Stomach (tissue), 4 donors: ENCODE results near the gene RBKS.

Source experiments
- EP300 ChIP-seq: sonication (generic); formaldehyde crosslinking; IDR thresholded peaks from one replicate; pipeline ENCODE4 v1.6.1; 2017; ENCODE audit warnings: antibody characterized with exemption
- POLR2A ChIP-seq, 4 donors: fragments of 450-650 bp; IDR thresholded peaks; one replicate each; pipeline ENCODE4 v1.6.1; 2016; ENCODE audit warnings: antibody characterized with exemption in 4 of 4, control low read depth in 2 of 4, mild to moderate bottlenecking in 1 of 4, moderate library complexity in 1 of 4
- POLR2AphosphoS5 ChIP-seq, 3 donors: sonication (generic); formaldehyde crosslinking; IDR thresholded peaks; one replicate each; pipeline ENCODE4 v1.6.1; 2016; ENCODE audit warnings: antibody characterized with exemption in 3 of 3
- TF ChIP-seq, protein P1 (sequence below), 7 experiments: fragments of 450-650 bp in 4 of 7; fragments of 200-600 bp in 3 of 7; sonication (generic) in 3 of 7; IDR thresholded peaks; one replicate each; pipeline ENCODE4 v1.5.1; 2016 to 2019; ENCODE audit warnings: antibody characterized with exemption in 7 of 7, control low read depth in 2 of 7, mild to moderate bottlenecking in 1 of 7

DNA sequence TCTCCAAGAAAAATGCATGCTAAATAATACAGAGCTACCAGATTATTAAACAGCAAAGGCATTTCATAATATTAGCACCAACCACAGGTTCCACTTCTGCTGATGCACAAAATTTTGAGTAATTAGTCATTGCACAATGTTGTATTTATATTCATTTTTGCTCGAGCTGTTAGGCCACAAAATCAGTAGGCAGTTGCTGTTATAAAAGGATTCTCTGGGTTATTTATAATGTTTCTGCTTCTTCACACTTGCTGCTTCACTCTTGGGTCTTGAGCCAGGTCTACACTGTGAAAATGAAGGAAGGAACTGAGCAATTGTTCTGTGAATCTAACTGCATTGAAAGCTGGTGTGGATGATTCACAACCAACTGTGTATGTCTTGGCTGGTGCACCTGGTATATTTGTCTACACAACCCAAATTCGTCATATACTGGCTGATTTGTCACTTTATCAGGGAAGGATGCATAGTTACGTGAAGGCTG, 80.4 kb downstream of the RBKS start:
- TF ChIP-seq POLR2A (IDR thresholded peaks at IDR 0.05) (no peak), POLR2AphosphoS5 (IDR thresholded peaks at IDR 0.05) (peak in 1 of 3 donors; percentile 16), EP300 (no peak)
- TF ChIP-seq, protein P1, sequence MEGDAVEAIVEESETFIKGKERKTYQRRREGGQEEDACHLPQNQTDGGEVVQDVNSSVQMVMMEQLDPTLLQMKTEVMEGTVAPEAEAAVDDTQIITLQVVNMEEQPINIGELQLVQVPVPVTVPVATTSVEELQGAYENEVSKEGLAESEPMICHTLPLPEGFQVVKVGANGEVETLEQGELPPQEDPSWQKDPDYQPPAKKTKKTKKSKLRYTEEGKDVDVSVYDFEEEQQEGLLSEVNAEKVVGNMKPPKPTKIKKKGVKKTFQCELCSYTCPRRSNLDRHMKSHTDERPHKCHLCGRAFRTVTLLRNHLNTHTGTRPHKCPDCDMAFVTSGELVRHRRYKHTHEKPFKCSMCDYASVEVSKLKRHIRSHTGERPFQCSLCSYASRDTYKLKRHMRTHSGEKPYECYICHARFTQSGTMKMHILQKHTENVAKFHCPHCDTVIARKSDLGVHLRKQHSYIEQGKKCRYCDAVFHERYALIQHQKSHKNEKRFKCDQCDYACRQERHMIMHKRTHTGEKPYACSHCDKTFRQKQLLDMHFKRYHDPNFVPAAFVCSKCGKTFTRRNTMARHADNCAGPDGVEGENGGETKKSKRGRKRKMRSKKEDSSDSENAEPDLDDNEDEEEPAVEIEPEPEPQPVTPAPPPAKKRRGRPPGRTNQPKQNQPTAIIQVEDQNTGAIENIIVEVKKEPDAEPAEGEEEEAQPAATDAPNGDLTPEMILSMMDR (IDR thresholded peaks at IDR 0.05), result no peak
